HepG2 (cell line): Measurements from ENCODE around the gene ATIC. TPM values are rescaled to one million over a fixed set of nuclear protein-coding genes. Genes with fewer than 3 reads are reported as not detected.

Source experiments
- ATAC-seq: fragments of 200-7000 bp; cut with Tn5 transposase; 3 replicates; pipeline ENCODE4 v1.9.1; 2020; ENCODE audit warnings: mild to moderate bottlenecking, moderate library complexity
- BruUV-seq: library from RNA; stranded (reverse); fragments of 400-500 nt; replicated peaks from 2 replicates; lab custom pipeline; 2021; lab: Mats Ljungman, UMichigan
- CTCF ChIA-PET: fragments of 300-600 bp; formaldehyde crosslinking; extraction: SDS; loops from one replicate; lab custom pipeline; 2021; ENCODE audit warnings: low total read pairs, inconsistent platforms, low intra/inter-chr PET ratio; lab: Yijun Ruan, JAX
- POLR2A ChIA-PET: fragments of 350-600 bp; sonication (Branson Sonifier 250); formaldehyde crosslinking; loops from one replicate; lab custom pipeline; 2020; ENCODE audit warnings: antibody characterized with exemption, inconsistent platforms; lab: Yijun Ruan, JAX
- DNase-seq: peaks from one replicate; pipeline ENCODE4 v3.0.0-alpha.2; 2015; ENCODE audit warnings: low spot score
- FAIRE-seq: peaks from 3 replicates; lab custom pipeline; 2011; peaks lifted over from hg19 to GRCh38; lab: Jason Lieb, UNC
- H2AFZ ChIP-seq: one replicate; pipeline ENCODE4 v1.6.1; 2011; ENCODE audit warnings: low read length, inconsistent platforms
- H3K27ac ChIP-seq: fragments of 300-600 bp; 3 replicates; pipeline ENCODE4 v1.8.0; 2011; ENCODE audit warnings: mixed run types, mild to moderate bottlenecking, mixed read lengths, low read length, inconsistent platforms; ENCODE audit not compliant: insufficient read depth; ENCODE audit errors: extremely low read length
- H3K27me3 ChIP-seq, 2 experiments: fragments of 200-600 bp in 1 of 2; 2 replicates in 1 of 2; 3 replicates in 1 of 2; pipeline versions ENCODE4 v1.6.0 to v1.8.0; 2011; ENCODE audit warnings: low read length in 2 of 2, mild to moderate bottlenecking in 2 of 2, moderate library complexity in 2 of 2, inconsistent platforms in 1 of 2; ENCODE audit not compliant: insufficient read depth in 2 of 2, control insufficient read depth in 1 of 2
- H3K36me3 ChIP-seq, 2 experiments: fragments of 200-600 bp in 1 of 2; replicated peaks in 1 of 2; 2 replicates in 1 of 2; 3 replicates in 1 of 2; pipeline versions ENCODE4 v1.5.1 to v1.8.0; 2011; ENCODE audit warnings: low read length in 2 of 2, inconsistent platforms in 1 of 2; ENCODE audit not compliant: insufficient read depth in 2 of 2, control insufficient read depth in 1 of 2
- H3K4me1 ChIP-seq: 2 replicates; pipeline ENCODE4 v1.5.1; 2012; ENCODE audit warnings: low read length, inconsistent platforms; ENCODE audit not compliant: insufficient read depth
- H3K4me2 ChIP-seq: 2 replicates; pipeline ENCODE4 v1.6.0; 2011; ENCODE audit warnings: low read depth, low read length, inconsistent platforms
- H3K4me3 ChIP-seq, 3 experiments: fragments of 200-600 bp in 1 of 3; sonication (generic), shearing (Covaris generic) in 1 of 3; replicated peaks in 1 of 3; 2 replicates each; pipeline ENCODE4 v1.5.1; 2011 to 2016; ENCODE audit warnings: low read length in 3 of 3, inconsistent platforms in 2 of 3, low read depth in 2 of 3, mild to moderate bottlenecking in 2 of 3, control low read depth in 1 of 3, mixed read lengths in 1 of 3; ENCODE audit not compliant: insufficient read depth in 1 of 3
- H3K79me2 ChIP-seq: one replicate; pipeline ENCODE4 v1.6.1; 2011; ENCODE audit warnings: low read length, inconsistent platforms; ENCODE audit not compliant: insufficient read depth
- H3K9ac ChIP-seq: 2 replicates; pipeline ENCODE4 v1.6.0; 2011; ENCODE audit warnings: mild to moderate bottlenecking, low read depth, low read length, inconsistent platforms; ENCODE audit not compliant: insufficient read depth
- H3K9me3 ChIP-seq: 2 replicates; pipeline ENCODE4 v1.5.1; 2012; ENCODE audit warnings: mild to moderate bottlenecking, low read length
- H4K20me1 ChIP-seq: 2 replicates; pipeline ENCODE4 v1.6.0; 2011; ENCODE audit warnings: inconsistent platforms, mild to moderate bottlenecking, low read length, moderate library complexity; ENCODE audit not compliant: insufficient read depth
- AFF4 ChIP-seq: sonication (generic); formaldehyde crosslinking; IDR thresholded peaks from 2 replicates; pipeline ENCODE4 v1.4.0; 2020; ENCODE audit warnings: missing genetic modification reagents
- GATA4 ChIP-seq: sonication (generic); IDR thresholded peaks from 2 replicates; pipeline ENCODE4 v1.6.1; 2016; ENCODE audit warnings: antibody characterized with exemption, low read depth, borderline replicate concordance
- IRF9 ChIP-seq: sonication (generic); formaldehyde crosslinking; IDR thresholded peaks from 2 replicates; pipeline ENCODE4 v1.8.0; 2022; ENCODE audit warnings: missing genetic modification reagents, mild to moderate bottlenecking, borderline replicate concordance
- KAT2B ChIP-seq: fragments of 150-350 bp; IDR thresholded peaks from 2 replicates; pipeline ENCODE4 v1.6.1; 2014; ENCODE audit warnings: low read depth, low read length, borderline replicate concordance
- MIXL1 ChIP-seq: IDR thresholded peaks from 2 replicates; pipeline ENCODE4 v1.6.1; 2016
- MYPOP ChIP-seq: sonication (generic); formaldehyde crosslinking; IDR thresholded peaks from 2 replicates; pipeline ENCODE4 v1.8.1; 2023; ENCODE audit warnings: mild to moderate bottlenecking, moderate library complexity, missing genetic modification reagents
- POLR2A ChIP-seq, 2 experiments: IDR thresholded peaks; 2 replicates each; pipeline ENCODE4 v1.6.1; 2011; ENCODE audit warnings: low read depth in 2 of 2, low read length in 2 of 2, mild to moderate bottlenecking in 1 of 2, moderate library complexity in 1 of 2; ENCODE audit not compliant: insufficient read depth in 1 of 2
- POLR2AphosphoS5 ChIP-seq: IDR thresholded peaks from 2 replicates; pipeline ENCODE4 v1.6.1; 2012; ENCODE audit warnings: low read depth, low read length
- POLR2G ChIP-seq: fragments of 200-400 bp; formaldehyde crosslinking; IDR thresholded peaks from 2 replicates; pipeline ENCODE4 v1.6.1; 2018; ENCODE audit warnings: mild to moderate bottlenecking, low read depth, low read length, moderate library complexity
- RBM22 ChIP-seq: fragments of 200-400 bp; formaldehyde crosslinking; optimal IDR thresholded peaks from 2 replicates; pipeline ENCODE3; 2017; ENCODE audit warnings: mild to moderate bottlenecking, low read length, moderate library complexity
- RFX1 ChIP-seq: fragments of 450-650 bp; IDR thresholded peaks from 2 replicates; pipeline ENCODE4 v1.6.1; 2017
- SOX6 ChIP-seq, 2 experiments: fragments of 450-650 bp in 1 of 2; sonication (generic) in 1 of 2; formaldehyde crosslinking in 1 of 2; IDR thresholded peaks; 2 replicates each; pipeline versions ENCODE4 v1.4.0 to v1.6.1; 2017 to 2020; ENCODE audit warnings: antibody characterized with exemption in 1 of 2, mild to moderate bottlenecking in 1 of 2, missing genetic modification reagents in 1 of 2
- SSRP1 ChIP-seq: IDR thresholded peaks from 2 replicates; pipeline ENCODE4 v1.6.1; 2016; ENCODE audit warnings: control low read depth
- U2AF1 ChIP-seq: fragments of 200-400 bp; formaldehyde crosslinking; optimal IDR thresholded peaks from 2 replicates; pipeline ENCODE3; 2017; ENCODE audit warnings: mild to moderate bottlenecking, low read depth, low read length
- ZNF607 ChIP-seq: sonication (generic); formaldehyde crosslinking; IDR thresholded peaks from 2 replicates; pipeline ENCODE4 v1.5.1; 2020; ENCODE audit warnings: missing genetic modification reagents, mild to moderate bottlenecking, borderline replicate concordance
- WGBS: methylation state at CpG from one replicate; pipeline ENCODE4 v1.1.6; 2017; ENCODE audit warnings: low lambda C conversion rate; 5-methylcytosine and 5-hydroxymethylcytosine counted together
- in situ Hi-C: cut with HindIII; loops from 2 replicates; pipeline ENCODE4 v1.10.0; 2017; ENCODE audit warnings: low pct_unique_long_range_greater_than_20kb; ENCODE audit not compliant: extremely low pct_ligation_motif_present
- intact Hi-C: fragments of 100-400 bp; cut with micrococcal nuclease; formaldehyde crosslinking; loops from one replicate; pipeline ENCODE4 v1.10.0; 2022; ENCODE audit not compliant: unreplicated experiment
- polyA plus RNA-seq, 8 experiments: library from polyadenylated mRNA; depleted of rRNA in 3 of 8; stranded (reverse) in 7 of 8; unstranded in 1 of 8; fragments of >200 nt; fragmentation: Illumina TruSeq in 4 of 8; extraction: Trizol in 4 of 8; gene quantifications; 2 replicates each; pipeline versions ENCODE4 v1.2.1 to v1.2.3, GENCODE V29; 2011 to 2016; ENCODE audit warnings: low read depth in 4 of 8, missing spikeins in 1 of 8, mixed read lengths in 1 of 8; ENCODE audit not compliant: insufficient read depth in 1 of 8
- total RNA-seq, 5 experiments: library from RNA; depleted of rRNA; stranded (reverse); fragments of >200 nt; fragmentation: Illumina TruSeq; extraction: Trizol; gene quantifications; 2 replicates each; pipeline ENCODE4 v1.2.3, GENCODE V29; 2016; ENCODE audit warnings: low read depth in 1 of 5

The ATIC gene
- total and polyA plus RNA-seq, 2 of the 13 experiments (the other 11 are each of a cell fraction or from before 2014, with no cell fraction given), result 89.8 to 146 TPM

GRCh38 chr2:215369181-215369760, 57.4 kb downstream of the ATIC start (continued):
- peak; percentile 74 for TF ChIP-seq RBM22
- no peak for TF ChIP-seq MIXL1
- TF ChIP-seq POLR2G, result peak; percentile 37; the same call in 1 of the 2 replicates
- peak; percentile 37 for TF ChIP-seq POLR2AphosphoS5
- TF ChIP-seq, all 625 proteins: peak for 4

DNA sequence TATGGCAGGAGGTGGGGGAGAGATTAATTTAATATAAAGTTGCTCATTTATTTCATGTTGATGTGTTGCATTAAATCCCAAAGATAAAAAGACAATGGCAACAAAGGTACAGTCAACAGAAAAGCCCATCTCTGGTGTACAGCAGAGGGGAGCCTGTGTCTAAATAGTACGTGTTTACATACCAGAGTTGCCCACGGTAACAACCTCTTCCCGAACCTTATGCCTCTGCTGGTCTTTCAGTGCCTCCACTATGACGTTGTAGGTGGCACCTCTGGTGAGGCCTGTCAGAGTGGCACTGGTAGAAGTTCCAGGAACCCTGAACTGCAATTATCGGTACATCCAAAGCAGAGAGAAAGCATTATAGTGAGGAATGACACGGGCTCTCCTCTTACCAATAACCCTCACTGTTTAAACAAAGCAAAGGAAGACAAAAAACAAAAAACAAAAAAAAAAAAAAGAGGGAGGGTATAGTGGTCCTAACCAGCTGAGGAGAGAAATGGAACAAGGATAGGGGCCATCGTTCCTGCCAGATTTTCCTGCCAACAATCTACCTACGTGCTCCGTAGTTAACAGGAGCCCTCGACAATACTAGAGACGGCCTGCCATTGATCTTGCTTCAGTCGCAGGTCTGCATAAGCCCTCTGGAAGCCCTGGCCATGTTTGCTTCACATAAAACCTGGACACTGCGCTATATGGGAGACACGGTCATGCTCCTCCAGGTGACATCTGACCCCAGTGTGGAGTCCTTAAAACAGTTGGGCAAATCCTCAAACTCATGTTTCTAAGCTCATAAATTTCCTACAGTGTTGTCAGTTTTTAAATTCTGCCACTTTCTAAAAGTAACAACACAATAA, 58.5 kb downstream of the ATIC start:
- Histone ChIP-seq H3K4me3 (no peak overlapping the region), H3K4me1 (no peaks in the 10 kb centered on the region), H3K9me3 (no peaks in the 10 kb centered on the region), H3K36me3 (peaks cover 41 to 96% of the 10 kb centered on the region in 2 experiments), H3K27me3 (no peaks in the 10 kb centered on the region), H3K79me2 (no peaks in the 10 kb centered on the region), H4K20me1 (peaks cover 6% of the 10 kb centered on the region; the same call in 1 of the 2 replicates), H3K9ac (no peak overlapping the region), H2AFZ (no peak overlapping the region), H3K4me2 (no peak overlapping the region), H3K27ac (peak overlapping the region; percentile 31)
- POLR2A ChIA-PET, result interaction anchor here (1.0 to 1.2 kb wide), 2 partner anchors 12 to 66 kb away, joined by 3 to 4 read pairs; no protein-coding TSS in a partner anchor
- 86% methylated on average over 14 of the region's 14 CpGs for WGBS
- ATAC-seq (peak; percentile 32), DNase-seq (no peak), FAIRE-seq (no peak)
- CTCF ChIA-PET, result no interaction called here
- intact Hi-C loops (no loop called here), in situ Hi-C loops (no loop called here)
- BruUV-seq, result no TSS peak
- TF ChIP-seq SSRP1 (CRISPR knock-in tag), result 0 out of 2 replicates have a peak, but pooled peaks have one; percentile 27
- TF ChIP-seq IRF9 (CRISPR knock-in tag), result no peak
- no peak for TF ChIP-seq GATA4
- no peak for TF ChIP-seq KAT2B
- TF ChIP-seq AFF4, result peak; percentile 58
- peak; percentile 20; the same call in 1 of the 2 replicates for TF ChIP-seq RFX1
- no peak for TF ChIP-seq ZNF607 (CRISPR knock-in tag)
- TF ChIP-seq POLR2A (IDR thresholded peaks at IDR 0.05; ENCODE audit: insufficient read depth in 1 of 2, low read depth in 2 of 2, low read length in 2 of 2), result peak in 1 of 2 experiments; percentile 50; a peak in 1 of 4 replicates
- peak; percentile 97 for TF ChIP-seq RBM22
- no peak for TF ChIP-seq MYPOP (CRISPR knock-in tag)
- peak; percentile 42 for TF ChIP-seq U2AF1
- TF ChIP-seq SOX6 (IDR thresholded peaks at IDR 0.05), result no peak
- 0 out of 2 replicates have a peak, but pooled peaks have one; percentile 28 for TF ChIP-seq SOX6 (CRISPR knock-in tag; IDR thresholded peaks at IDR 0.05)
